H1 (cell line): Measurements from ENCODE around the gene TNPO3. TPM values are rescaled to one million over a fixed set of nuclear protein-coding genes. Genes with fewer than 3 reads are reported as not detected.

ENCODE experiments used
- BRCA1 ChIP-seq: IDR thresholded peaks from 2 replicates; pipeline ENCODE4 v1.6.1; 2012; ENCODE audit warnings: low read depth, low read length, improper control_type of control experiment
- EP300 ChIP-seq, 2 experiments: IDR thresholded peaks; 1 replicate in 1 of 2; 2 replicates in 1 of 2; pipeline ENCODE4 v1.6.1; 2011 to 2012; ENCODE audit warnings: low read depth in 2 of 2, low read length in 2 of 2, mild to moderate bottlenecking in 2 of 2, borderline replicate concordance in 1 of 2, inconsistent platforms in 1 of 2, moderate library complexity in 1 of 2
- KDM4A ChIP-seq: IDR thresholded peaks from one replicate; pipeline ENCODE4 v1.7.1; 2012; ENCODE audit warnings: low read depth, mild to moderate bottlenecking, moderate library complexity, low read length, inconsistent platforms; ENCODE audit not compliant: severe bottlenecking
- SP2 ChIP-seq: IDR thresholded peaks from 2 replicates; pipeline ENCODE4 v1.6.1; 2012; ENCODE audit warnings: mild to moderate bottlenecking, low read length, inconsistent platforms
- polyA plus RNA-seq, 7 experiments: library from polyadenylated mRNA; depleted of rRNA in 3 of 7; stranded (reverse) in 5 of 7; unstranded in 2 of 7; fragments of >200 nt in 5 of 7; fragments of 200-250 nt in 2 of 7; gene quantifications; 1 replicate in 5 of 7; 2 replicates in 1 of 7; 4 replicates in 1 of 7; pipeline versions ENCODE4 v1.2.1 to v1.2.3, GENCODE V29; 2011 to 2013; ENCODE audit warnings: missing spikeins in 2 of 7, mixed read lengths in 2 of 7
- total RNA-seq: library from RNA; stranded (reverse); fragmentation: NEBNext Ultra II Directional; extraction: Animal tissue kit (Norgen Biotek cat#: 25700); gene quantifications from 2 replicates; pipeline ENCODE4 v1.2.1, GENCODE V29; 2021
- TF ChIP-seq, protein P1 (sequence below): IDR thresholded peaks from 2 replicates; pipeline ENCODE4 v1.6.1; 2011; ENCODE audit warnings: low read length, improper control_type of control experiment

The TNPO3 gene
- total and polyA plus RNA-seq, 2 of the 8 experiments (the other 6 are each of a cell fraction or from before 2014, with no cell fraction given), result 67.6 to 99.2 TPM

- TF ChIP-seq BRCA1 (no peak), SP2 (no peak), EP300 (IDR thresholded peaks at IDR 0.05; ENCODE audit: borderline replicate concordance in 1 of 2, low read depth in 2 of 2, low read length in 2 of 2) (no peak), KDM4A (no peak)
- TF ChIP-seq, protein P1, sequence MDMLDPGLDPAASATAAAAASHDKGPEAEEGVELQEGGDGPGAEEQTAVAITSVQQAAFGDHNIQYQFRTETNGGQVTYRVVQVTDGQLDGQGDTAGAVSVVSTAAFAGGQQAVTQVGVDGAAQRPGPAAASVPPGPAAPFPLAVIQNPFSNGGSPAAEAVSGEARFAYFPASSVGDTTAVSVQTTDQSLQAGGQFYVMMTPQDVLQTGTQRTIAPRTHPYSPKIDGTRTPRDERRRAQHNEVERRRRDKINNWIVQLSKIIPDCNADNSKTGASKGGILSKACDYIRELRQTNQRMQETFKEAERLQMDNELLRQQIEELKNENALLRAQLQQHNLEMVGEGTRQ, result no peak
Observed at GRCh38 chr7:128947854-128948253, 107.1 kb downstream of the TNPO3 start (continued).
